Pons (tissue), 1 donor: ENCODE measurements around the gene KCNK4.

Experiments used
- DNase-seq: peaks from one replicate; pipeline ENCODE4 v3.0.0-alpha.2; 2016; ENCODE audit warnings: low spot score

Gene KCNK4

DNA sequence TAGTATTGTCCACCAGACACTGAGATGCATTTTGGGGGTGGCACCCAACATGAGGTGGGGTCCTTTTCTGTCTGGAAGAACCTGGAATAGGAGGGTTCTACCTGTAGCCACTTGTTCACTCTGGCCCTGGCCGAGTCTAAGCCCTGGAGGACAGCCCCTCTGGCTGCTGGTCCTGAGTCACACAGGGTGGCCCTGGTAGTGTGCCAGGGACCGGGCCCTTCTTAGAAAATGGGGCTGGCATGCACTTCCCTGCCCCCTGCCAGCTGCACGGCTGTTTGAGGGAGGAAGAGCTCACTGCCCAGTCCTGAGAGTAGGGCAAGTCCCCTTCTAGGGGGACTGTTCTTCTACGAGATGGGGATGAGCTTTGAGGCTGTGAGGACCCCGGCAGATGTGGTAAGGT lies 37.6 kb upstream of the KCNK4 start:
- no peak for DNase-seq

- DNase-seq, result no peak
These were observed 36.8 kb upstream of the KCNK4 start for GRCh38 chr11:64254326-64254725.

DNA sequence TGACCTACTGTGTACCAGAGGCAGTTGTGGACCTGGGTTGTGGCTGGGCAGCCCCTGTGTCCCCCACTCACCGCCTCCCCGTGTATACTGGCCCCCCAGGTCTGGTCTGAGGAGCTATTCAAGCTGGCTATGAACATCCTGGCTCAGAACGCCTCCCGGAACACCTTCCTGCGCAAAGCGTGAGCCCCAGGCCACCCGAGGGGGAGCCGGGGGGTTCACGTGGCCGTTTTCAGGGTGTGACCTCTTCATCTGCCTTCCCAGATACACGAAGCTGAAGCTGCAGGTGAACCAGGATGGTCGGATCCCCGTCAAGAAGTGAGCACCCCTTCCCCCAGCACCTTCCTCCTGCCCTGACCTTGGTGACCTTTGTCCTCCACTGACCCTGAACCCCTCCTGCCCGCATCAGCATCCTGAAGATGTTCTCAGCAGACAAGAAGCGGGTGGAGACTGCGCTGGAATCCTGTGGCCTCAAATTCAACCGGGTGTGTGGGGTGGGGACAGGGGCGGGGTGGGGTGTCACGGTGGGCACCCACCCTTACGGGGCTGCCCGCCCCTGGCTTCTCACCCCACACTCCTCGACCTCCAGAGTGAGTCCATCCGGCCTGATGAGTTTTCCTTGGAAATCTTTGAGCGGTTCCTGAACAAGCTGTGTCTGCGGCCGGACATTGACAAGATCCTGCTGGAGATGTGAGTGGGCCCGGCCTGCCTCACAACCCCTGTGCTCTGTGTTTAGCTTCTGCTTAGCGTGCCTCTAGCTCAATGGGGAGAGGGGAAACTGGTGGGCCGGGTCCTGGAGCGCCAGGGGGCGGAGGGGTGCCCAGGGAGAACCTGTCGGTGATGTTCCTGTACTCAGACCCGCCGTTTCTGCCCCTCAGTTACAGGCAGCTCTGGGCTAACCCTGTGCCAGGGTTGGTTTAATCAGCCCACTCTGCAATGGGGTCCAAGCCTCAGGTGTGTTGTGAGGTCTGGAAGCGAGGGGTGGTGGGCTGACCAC lies 35.7 kb upstream of the KCNK4 start:
- DNase-seq, result no peak

DNA sequence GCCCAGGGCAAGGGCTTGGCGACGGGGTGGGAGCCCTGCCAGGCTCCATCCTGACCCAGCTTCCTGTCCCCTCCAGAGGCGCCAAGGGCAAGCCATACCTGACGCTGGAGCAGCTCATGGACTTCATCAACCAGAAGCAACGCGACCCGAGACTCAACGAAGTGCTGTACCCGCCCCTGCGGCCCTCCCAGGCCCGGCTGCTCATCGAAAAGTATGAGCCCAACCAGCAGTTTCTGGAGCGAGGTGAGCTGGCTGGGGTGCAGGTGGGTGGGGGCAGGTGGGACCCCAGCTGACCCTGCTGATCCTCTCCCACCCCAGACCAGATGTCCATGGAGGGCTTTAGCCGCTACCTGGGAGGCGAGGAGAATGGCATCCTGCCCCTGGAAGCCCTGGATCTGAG lies 34.8 kb upstream of the KCNK4 start:
- DNase-seq, result no peak

DNA sequence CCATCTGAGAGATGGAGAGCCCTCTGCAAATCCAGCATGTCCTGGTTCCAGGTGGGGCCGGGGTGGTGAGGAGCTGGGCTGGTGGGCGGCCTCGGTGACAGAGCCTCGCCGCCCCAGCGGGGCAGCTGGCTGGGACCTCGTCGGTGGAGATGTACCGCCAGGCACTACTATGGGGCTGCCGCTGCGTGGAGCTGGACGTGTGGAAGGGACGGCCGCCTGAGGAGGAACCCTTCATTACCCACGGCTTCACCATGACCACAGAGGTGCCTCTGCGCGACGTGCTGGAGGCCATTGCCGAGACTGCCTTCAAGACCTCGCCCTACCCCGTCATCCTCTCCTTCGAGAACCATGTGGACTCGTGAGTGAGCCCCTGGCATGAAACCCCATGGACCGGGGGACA lies 32.7 kb upstream of the KCNK4 start:
- DNase-seq, result no peak

DNA sequence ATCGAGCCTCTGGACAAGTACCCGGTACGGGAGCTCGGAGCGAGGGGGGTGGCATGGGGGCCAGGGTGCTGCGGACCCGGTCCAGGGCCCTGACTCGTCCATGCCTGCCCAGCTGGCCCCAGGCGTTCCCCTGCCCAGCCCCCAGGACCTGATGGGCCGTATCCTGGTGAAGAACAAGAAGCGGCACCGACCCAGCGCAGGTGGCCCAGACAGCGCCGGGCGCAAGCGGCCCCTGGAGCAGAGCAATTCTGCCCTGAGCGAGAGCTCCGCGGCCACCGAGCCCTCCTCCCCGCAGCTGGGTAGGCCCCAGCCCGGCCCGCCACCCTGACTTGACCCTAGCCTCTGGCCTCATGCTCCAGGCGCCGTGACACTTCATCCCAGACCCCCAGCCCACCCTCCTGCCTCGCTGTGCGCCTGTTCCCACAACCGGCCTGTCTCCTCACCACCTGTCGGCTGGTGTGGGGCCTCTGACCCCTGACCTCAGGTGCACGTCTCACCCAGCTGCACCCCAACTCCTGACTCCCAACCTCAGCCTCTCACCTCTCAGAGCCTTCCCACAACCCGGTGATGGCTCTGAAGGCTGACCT lies 32.1 kb upstream of the KCNK4 start:
- DNase-seq, result no peak

- no peak for DNase-seq
These were observed 31.5 kb upstream of the KCNK4 start for GRCh38 chr11:64259533-64260067.

DNA sequence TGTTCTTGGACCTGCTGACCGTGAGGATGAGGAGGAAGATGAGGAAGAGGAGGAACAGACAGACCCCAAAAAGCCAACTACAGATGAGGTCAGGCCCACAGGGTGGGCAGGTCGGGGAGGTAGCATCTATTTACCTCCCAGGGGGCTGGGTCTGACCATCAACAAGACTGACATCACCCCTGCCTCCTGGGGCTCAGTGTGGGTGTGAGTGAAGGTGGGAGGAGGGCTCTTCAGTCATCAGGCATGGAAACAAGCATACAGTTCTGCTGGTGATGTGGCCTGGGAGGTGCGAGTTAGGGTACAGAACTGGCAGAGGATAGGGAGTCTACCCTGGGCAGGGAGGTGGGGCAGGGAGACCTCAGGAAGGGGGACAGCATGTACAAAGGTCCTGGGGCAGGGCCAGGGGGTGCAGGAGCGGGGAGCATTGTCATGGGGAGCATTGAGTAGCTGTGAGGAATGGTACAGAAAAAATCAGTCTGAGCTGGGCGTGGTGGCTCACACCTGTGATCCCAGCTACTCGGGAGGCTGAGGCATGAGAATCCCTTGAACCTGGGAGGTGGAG lies 30.9 kb upstream of the KCNK4 start:
- DNase-seq, result no peak

DNA sequence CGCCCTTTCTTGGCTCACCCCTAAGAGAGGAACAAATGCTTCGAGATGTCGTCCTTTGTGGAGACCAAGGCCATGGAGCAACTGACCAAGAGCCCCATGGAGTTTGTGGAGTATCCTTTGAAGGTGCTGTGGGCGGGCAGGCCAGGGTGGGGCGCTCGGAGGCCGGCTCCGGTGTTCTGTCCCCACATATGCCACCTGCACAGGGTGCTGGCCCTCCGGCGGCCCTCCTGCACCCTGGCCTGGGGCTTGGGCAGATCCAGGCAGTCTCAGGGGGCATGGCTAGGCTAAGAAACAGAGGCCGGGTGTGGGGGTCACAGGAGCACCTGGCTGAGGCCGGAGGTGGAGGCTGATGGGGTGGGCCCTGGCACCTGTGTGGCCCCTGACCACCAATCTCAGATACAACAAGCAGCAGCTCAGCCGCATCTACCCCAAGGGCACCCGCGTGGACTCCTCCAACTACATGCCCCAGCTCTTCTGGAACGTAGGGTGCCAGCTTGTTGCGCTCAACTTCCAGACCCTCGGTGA lies 29.5 kb upstream of the KCNK4 start:
- DNase-seq, result no peak

- no peak for DNase-seq
These were observed 28.7 kb upstream of the KCNK4 start for GRCh38 chr11:64262271-64263002.

GRCh38 chr11:64263021-64263946 lies 27.8 kb upstream of the KCNK4 start:
- no peak for DNase-seq

GRCh38 chr11:64263947-64264317 lies 27.2 kb upstream of the KCNK4 start:
- DNase-seq, result no peak

- no peak for DNase-seq
These were observed 26.7 kb upstream of the KCNK4 start for GRCh38 chr11:64264371-64264852.

- DNase-seq, result no peak
These were observed 25.6 kb upstream of the KCNK4 start for GRCh38 chr11:64265176-64266160.

DNA sequence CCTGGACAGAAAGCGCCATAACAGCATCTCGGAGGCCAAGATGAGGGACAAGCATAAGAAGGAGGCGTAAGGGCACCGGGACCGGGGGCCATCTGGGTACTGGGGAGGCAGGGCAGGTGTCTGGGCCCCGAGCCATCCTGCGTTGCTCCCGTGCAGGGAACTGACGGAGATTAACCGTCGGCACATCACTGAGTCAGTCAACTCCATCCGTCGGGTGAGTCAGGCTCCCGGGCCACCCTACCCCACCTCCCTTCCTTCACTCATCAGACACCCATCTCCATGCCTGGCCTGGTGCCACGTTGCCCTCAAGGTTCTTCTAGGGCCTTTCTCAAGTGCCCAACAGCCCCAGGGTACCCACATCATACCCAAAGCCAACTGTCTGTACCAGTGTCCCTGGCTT lies 24.8 kb upstream of the KCNK4 start:
- no peak for DNase-seq

DNA sequence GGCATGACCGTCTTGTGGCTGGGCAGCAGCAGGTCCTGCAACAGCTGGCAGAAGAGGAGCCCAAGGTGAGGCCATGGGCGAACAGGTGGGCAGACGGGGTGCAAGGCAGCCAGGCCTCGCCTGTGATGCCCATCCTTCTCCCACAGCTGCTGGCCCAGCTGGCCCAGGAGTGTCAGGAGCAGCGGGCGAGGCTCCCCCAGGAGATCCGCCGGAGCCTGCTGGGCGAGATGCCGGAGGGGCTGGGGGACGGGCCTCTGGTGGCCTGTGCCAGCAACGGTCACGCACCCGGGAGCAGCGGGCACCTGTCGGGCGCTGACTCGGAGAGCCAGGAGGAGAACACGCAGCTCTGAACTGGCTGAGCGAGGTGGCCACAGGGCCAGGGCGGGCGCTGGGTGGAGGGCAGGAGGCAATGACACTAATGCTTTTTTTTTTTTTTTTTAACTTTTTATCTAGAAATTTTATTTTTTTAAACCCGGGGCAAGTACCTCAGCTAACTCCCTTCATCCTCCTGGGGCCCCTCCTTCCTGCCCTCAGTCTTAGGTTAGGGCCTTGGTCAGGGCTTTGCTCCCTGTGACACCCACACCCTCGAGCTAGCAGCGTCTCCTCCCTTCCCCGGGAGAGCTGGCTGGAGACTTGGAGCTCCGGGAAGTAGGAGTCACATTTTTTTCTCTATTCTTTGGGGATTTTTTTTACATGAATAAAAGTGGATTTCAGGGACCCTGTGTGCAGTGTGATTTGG lies 23.7 kb upstream of the KCNK4 start:
- no peak for DNase-seq

- DNase-seq, result no peak
These were observed 22.8 kb upstream of the KCNK4 start for GRCh38 chr11:64268025-64268892.
